ENCODE measurements around the gene SVIL.

DNA sequence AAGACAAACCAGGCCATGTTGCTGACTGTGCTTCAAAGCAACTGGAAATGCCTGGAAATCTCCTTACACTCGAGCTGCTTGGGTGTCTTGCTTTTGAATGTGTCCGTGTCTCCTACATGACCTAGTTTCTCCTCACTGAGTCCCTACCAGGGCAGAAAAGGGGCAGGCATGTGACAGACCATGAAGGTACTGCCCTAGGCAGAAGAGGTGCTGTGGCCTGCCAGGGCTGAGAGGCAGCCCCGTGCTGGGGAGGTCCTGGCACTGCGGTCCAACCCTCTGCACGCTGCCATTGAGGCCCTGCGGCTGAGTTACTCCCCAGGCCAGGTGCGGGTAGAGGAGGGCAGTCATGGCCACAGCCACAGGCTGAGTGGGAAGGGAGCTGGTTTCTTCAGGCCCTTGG, 186.6 kb downstream of the SVIL start:
- TF ChIP-seq SUZ12 (IDR thresholded peaks at IDR 0.05; ENCODE audit: extremely low read depth, insufficient read depth, insufficient read length) (no peak), ZNF274 (IDR thresholded peaks at IDR 0.05; ENCODE audit: low read depth, low read length) (no peak), YY1 (IDR thresholded peaks at IDR 0.05; ENCODE audit: insufficient read depth, insufficient read length) (no peak)
